ENCODE data around the gene FMO5.

DNA sequence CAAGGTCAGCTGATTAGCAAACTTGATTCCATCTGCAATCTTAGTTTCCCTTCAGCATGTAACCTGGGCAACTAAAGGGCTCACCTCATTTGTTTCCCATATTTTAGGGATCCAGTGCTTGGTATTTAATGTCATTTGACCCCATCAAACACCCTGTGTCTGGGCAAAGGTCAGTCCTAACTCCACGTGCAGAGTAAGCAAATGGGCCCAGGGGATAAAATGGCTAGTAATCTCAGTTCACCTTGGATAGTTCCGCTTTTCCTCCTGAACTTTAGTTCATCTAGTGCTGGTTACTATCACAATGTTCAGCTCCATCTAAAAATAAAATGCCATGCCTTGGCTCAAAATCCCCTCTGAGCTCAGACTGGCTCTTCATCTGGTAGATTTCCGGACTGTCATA is 72.4 kb downstream of the FMO5 start:
- TF ChIP-seq, protein P1, sequence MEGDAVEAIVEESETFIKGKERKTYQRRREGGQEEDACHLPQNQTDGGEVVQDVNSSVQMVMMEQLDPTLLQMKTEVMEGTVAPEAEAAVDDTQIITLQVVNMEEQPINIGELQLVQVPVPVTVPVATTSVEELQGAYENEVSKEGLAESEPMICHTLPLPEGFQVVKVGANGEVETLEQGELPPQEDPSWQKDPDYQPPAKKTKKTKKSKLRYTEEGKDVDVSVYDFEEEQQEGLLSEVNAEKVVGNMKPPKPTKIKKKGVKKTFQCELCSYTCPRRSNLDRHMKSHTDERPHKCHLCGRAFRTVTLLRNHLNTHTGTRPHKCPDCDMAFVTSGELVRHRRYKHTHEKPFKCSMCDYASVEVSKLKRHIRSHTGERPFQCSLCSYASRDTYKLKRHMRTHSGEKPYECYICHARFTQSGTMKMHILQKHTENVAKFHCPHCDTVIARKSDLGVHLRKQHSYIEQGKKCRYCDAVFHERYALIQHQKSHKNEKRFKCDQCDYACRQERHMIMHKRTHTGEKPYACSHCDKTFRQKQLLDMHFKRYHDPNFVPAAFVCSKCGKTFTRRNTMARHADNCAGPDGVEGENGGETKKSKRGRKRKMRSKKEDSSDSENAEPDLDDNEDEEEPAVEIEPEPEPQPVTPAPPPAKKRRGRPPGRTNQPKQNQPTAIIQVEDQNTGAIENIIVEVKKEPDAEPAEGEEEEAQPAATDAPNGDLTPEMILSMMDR (IDR thresholded peaks at IDR 0.05; ENCODE audit: low read length) = no peak
- TF ChIP-seq EZH2 (IDR thresholded peaks at IDR 0.05; ENCODE audit: borderline replicate concordance, low read length) = no peak
